ENCODE data around the gene LRRC8D.

DNA sequence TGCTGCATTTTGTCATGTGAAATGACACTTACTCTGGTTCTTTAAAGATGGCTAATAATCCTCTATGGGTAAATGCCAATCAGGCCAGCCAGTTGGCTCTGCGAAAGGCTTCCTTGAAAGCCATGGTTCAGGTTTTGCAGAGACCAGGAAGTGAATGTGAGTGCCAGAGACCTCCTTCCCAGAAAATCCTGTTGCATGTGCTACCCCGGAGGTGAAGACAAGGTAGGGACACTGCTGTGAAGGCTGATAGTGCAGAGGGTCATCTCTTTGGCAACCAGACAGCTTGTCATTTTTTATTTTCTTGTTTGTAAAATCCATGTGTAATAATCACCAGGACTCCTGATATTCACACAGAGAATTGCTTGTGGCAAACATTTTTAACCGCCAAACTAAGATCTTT is 18.7 kb downstream of the LRRC8D start:
- TF ChIP-seq, protein P1, sequence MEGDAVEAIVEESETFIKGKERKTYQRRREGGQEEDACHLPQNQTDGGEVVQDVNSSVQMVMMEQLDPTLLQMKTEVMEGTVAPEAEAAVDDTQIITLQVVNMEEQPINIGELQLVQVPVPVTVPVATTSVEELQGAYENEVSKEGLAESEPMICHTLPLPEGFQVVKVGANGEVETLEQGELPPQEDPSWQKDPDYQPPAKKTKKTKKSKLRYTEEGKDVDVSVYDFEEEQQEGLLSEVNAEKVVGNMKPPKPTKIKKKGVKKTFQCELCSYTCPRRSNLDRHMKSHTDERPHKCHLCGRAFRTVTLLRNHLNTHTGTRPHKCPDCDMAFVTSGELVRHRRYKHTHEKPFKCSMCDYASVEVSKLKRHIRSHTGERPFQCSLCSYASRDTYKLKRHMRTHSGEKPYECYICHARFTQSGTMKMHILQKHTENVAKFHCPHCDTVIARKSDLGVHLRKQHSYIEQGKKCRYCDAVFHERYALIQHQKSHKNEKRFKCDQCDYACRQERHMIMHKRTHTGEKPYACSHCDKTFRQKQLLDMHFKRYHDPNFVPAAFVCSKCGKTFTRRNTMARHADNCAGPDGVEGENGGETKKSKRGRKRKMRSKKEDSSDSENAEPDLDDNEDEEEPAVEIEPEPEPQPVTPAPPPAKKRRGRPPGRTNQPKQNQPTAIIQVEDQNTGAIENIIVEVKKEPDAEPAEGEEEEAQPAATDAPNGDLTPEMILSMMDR (conservative IDR thresholded peaks at IDR 0.05; ENCODE audit: low read depth, low read length): no peak
- no peak for TF ChIP-seq POLR2A (IDR thresholded peaks at IDR 0.05; ENCODE audit: low read depth, low read length)
- TF ChIP-seq, protein P2, sequence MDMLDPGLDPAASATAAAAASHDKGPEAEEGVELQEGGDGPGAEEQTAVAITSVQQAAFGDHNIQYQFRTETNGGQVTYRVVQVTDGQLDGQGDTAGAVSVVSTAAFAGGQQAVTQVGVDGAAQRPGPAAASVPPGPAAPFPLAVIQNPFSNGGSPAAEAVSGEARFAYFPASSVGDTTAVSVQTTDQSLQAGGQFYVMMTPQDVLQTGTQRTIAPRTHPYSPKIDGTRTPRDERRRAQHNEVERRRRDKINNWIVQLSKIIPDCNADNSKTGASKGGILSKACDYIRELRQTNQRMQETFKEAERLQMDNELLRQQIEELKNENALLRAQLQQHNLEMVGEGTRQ (IDR thresholded peaks at IDR 0.05; ENCODE audit: low read depth, low read length): no peak
- TF ChIP-seq RCOR1 (IDR thresholded peaks at IDR 0.05; ENCODE audit: insufficient replicate concordance, low read length): no peak
- TF ChIP-seq CEBPB (IDR thresholded peaks at IDR 0.05; ENCODE audit: low read depth, low read length): no peak
- TF ChIP-seq BHLHE40 (IDR thresholded peaks at IDR 0.05; ENCODE audit: low read depth, low read length): no peak
- TF ChIP-seq RFX5 (IDR thresholded peaks at IDR 0.05; ENCODE audit: low read depth, low read length): no peak
- no peak for TF ChIP-seq MXI1 (IDR thresholded peaks at IDR 0.05; ENCODE audit: borderline replicate concordance, low read depth, low read length)
- TF ChIP-seq RAD21 (IDR thresholded peaks at IDR 0.05; ENCODE audit: low read length): no peak
- TF ChIP-seq MAZ (IDR thresholded peaks at IDR 0.05; ENCODE audit: borderline replicate concordance, low read depth, low read length): no peak
